Limb (tissue), 2 donors: Measurements from ENCODE around the gene SLC31A1.

Experiments
- DNase-seq, 2 donors: peaks; one replicate each; pipeline ENCODE4 v3.0.0-alpha.2; 2016; ENCODE audit errors: extremely low spot score in 2 of 2

SLC31A1 gene

DNA sequence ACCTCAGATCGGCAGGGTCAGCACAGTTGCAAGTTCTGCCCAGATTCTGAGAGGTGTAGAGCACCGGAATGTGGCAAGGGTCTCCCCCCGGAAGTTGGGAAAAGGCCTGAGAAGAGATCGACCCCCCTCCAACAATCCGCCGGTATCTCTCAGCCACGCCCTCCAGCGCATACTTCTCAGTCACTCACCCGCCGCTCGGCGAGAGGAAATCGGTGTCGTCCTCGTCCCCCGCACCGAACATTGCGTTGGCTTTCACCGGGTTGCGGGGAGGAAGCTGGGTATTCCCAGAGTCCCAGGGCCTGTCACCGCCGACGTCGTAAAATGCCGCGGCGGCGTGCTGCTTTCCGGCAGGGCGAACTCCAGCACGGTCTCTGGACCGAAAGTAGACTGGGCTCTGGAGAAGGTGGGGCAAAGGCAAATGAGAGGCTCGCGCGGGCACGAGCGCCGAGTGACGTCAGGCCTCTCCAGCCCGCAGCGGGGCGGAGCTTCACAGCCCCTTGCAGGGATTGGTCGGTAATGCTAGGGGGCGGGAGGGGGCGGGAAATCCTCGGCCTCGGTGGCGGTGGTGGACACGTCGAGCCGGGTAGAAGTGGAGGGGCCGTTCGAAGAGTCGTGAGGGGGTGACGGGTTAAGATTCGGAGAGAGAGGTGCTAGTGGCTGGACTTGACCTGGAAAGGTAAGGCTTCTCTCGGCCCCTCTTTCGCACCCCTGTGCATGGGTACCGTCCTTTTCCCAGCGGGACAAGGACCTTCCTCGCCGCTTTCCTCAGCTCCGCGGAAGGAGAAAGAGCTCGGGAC is at the start of gene SLC31A1, which contains the start of gene FKBP15:
SLC31A1 (plus strand) TSS at position 542 of the 797 bp plus-strand sequence. CDS start 34,605 bp downstream, outside the sequence.
FKBP15 (minus strand) TSS at position 275 of the 797 bp plus-strand sequence; CDS start at position 241, 34 bp downstream.
- DNase-seq, result peak; percentile 98 to 99

DNA sequence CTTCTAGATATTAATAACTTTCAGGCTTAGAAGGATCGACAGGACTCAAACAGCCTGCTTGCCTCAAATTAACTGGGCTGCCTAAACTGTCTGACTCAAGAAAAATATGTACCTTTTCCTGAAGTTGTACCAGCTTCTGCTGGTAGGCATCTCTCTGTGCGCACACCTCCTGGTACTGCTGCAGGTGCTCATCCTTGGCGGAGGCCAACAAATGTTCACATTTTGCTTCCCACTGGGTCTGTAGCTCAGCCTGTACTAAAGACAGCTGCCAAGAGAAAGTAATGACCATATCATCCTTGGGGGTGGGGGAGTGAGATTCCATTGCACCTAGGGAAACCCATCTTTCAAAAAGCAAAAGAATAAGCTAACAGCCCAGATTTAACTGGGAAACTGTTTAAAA is 48.0 kb upstream of the SLC31A1 start:
- no peak for DNase-seq

DNA sequence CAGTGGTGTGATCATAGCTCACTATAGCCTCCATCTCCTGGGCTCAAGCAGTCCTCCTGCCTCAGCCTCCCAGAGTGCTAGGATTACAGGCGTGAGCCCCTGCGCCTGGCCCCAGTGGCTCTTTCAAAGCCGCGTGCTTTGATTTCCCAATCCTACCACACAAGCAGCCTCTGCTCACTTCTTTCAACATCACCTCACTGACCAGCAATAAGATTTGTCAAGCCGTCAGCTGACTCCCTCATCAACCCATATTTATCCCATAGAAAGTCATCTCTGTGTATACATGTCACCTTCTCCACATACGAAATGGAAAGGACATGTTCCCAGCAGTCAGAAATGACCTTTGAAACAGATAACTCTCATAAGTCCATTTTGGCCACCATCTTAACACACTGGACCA is 44.5 kb upstream of the SLC31A1 start:
- no peak for DNase-seq

DNA sequence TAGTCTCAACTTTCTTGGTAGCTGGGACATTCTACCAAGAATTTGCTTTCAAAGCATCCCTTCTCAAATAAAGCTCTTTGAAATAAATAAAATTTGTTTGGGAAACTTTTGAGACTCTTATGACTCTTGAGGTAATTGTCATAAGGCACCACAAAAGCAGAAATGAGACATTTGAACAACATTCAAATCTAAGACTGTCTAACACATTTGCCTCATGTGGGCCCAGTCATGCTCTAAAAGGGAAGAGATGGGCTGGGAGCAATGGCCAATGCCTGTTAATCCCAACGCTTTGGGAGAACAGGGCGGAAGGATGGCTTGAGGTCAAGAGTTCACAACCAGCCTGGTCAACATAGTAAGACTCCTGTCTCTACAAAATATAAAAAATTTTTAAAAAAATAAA is 44.1 kb upstream of the SLC31A1 start:
- DNase-seq, result no peak

DNA sequence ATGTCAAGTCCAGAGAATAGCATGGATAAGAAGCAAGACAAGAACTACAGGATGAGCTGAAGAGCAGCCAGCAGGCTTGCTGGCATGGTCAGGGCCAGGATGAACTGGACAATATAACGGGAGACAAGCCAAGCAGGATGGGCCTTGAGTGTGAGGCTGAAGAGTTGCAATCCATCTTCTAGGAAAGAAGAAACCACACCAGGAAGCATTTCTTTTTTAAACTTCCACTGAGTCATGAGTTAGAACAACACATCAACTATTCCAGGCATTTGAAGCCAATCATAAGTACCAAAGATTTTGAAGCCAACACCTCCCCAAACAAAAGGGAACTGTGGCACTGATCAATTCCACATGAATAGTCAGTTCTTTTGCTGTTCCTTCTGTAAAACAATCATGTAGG is 43.3 kb upstream of the SLC31A1 start:
- no peak for DNase-seq

DNA sequence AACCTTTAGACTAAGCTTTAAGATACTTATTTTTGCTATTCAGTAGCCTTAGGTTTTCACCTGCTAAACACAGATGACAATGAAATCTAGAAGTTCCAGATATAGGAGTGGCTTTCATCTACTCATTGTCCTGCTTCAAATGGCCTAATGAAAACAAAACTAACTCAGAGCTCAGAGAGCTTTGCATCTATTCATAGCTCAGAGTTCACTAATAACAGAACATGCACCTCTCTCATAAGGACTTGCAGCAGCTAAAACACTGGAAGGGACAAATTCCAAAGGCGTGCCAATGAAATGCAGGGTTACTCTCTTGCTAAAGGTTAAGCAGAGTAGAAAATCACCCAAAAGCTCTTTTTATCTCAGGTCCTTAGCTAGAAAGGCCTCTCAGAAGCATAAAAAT is 41.5 kb upstream of the SLC31A1 start:
- no peak for DNase-seq

DNA sequence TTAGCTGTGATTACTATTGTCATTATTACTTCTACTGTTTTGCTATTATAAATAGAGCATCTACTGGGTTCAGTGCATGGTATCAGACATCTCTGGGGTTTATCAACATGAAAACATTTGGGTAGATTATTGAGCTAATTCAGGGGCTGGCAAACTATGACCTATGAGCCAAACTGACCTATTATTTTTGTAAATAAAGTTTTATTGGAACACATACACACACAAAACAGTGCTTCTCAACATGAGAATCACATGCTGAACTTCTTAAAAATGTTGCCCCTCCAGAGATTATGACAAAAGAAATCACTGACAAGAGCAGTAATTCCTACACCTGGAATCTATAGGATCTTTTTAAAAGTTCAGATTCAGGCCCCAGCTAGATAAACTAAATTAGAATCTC is 40.2 kb upstream of the SLC31A1 start:
- DNase-seq, result no peak

DNA sequence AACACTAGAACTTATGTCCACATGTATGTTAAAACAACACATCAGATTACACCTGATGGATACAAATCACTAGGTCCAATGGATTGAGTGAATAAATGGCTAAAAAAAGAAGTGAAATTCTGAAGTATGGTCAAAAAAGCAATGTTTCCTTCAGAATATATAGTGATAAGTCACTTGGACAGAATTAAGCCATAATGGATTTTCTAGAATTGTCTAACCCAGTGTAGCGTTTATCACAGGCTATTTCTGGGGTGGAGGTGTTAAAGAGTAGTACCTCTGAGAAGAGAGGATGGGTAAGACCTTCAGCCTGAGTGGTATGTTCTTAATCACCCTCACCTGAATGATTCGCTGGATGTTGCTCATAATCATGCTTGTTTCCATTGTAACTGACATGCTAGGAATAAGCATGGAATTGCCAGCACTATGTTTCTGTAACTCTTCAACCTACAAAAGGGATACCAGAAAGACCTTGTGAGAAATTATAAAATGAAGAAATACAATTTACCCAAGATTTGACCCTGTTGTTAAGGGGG is 37.3 kb upstream of the SLC31A1 start:
- no peak for DNase-seq

DNA sequence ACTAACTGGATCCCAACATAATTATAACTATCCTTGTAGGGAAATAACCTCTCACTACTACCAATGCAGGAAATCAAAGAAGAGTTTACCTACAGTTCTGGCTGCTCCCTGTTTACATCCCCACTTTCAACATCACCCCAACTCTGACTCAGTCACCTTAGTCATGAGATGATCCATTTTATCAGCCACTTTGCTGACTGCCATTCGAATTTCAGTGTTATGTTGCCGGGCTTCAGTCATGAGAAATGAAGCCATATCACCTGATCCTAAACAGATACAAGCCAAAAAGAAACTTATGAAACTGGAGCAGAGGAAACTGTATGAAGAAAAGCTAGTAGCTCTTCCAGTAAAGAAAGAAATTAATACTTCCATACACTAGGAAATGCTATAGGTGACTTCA is 36.8 kb upstream of the SLC31A1 start:
- no peak for DNase-seq

DNA sequence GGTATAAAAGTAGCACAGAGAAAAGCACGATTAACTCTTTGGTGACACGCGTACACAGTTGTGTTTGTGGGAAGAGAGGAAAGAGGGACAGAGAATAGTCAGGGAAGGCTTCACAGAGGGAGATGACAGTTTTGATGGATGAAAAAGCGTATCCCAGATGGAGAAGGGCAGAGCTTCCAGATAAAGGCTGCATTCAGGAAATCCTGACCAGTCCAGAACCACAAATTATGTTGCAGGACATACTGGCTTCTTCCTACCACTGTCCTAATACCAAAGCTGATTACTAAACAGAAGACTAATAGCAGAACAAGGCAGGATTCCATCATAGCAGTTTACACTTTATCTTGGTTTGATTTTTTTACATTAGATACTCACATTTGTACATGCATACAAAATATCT is 36.1 kb upstream of the SLC31A1 start:
- DNase-seq, result no peak

DNA sequence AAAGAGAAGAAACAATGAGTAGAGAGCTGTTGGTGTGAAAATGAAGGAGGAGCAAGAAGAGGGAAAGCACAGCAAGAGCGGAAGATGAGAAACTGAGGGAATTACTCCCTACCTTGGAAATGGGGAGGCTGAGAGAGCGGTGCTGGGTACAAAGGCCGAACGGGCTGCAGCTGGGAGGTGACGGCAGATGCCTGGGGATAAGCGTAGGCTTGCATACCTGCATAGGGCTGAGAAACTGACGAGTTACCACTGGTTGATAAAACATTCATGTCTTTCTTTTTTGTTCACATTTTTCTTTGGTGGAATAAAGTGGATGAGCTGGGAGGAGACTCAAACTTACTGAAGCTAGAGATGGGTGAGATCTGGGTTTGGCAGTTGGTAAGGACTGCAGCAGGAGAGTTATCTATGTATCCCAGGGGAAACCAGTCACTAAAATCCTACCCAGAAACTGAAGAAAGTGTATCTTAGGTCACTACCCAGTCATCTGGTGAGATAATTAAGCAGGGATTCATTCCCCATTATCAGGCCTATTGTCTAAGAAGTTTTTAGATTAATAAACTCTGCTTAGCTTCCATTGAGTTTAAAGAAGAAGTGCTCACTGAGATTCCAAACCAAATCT is 35.1 kb upstream of the SLC31A1 start:
- no peak for DNase-seq

DNA sequence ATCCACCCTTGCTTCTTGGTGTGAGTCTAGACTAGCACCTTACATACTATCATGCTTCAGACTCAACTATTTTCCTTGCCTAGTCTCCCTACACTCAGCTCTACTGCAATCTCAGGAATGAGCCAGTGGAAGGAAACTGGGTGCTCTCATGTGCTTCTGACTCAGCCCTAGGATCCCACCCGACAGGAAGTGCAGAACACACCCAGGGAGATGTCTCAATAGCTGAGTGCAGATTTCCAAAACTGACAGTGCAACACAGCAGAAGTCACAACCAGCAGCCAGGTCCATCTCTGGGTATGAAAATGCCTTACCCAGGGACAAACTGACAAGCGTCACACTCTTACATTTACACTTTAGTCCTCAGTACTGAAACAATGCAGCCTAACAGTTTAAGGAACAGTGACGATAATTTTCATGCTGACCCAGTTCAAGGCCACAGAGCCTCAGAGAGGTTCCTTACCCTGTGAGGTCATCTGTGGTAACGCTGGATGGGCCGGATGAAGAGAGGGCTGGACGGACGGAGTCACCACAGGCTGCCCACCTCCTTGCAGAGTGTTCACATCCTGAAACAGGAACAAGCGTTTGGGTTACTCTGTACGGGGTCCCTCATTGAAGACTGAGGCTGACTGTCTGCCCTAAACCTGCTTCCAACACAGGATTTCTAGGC is 33.3 kb upstream of the SLC31A1 start:
- DNase-seq, result no peak

DNA sequence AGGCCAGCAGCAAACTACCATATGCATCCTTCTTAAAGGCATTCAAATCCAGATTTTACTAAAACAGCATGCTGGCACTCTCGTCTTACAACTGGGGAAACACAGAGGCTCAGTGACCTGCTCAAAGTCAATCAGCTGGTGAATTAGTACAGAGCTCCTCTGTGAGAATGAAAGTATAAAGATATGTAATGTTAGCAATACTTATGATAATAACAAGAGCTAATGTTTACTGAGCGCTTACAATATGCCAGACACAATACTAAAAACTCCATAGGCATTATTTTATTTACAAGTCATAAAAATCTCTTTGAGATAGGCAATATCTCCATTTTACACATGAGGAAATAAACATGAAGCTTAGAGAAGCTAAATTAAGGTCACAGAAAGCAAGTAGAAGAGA is 28.9 kb upstream of the SLC31A1 start:
- no peak for DNase-seq

DNA sequence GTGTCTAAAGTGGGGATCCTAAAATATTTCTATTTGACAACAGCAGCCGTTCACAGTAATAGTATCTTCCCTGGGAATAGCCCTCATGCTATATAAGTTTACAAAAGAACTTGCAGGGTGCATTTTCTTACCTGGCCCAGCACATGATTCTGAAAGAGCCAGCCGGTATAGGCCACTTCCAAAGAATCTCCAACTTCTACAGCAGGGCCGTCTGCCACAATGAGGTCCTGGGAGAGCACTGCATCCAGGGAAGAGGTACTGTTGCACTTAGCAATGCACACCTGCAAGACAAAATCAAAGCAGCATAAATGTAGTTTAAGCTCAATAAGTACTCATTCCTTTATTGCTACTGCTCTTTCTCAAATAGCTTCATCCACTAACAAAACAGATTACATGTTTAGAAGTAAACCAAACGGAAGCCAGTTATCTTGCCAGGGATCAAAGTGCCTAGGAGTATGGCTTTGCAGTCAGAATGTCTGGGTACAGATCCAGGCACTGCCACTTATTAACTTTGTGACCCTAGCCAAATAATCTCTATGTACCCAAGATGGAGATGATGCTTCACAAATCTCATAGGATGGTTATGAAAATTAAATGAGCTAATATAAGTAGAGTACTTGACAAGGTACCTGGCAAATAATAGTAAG is 21.5 kb upstream of the SLC31A1 start:
- DNase-seq, result no peak

DNA sequence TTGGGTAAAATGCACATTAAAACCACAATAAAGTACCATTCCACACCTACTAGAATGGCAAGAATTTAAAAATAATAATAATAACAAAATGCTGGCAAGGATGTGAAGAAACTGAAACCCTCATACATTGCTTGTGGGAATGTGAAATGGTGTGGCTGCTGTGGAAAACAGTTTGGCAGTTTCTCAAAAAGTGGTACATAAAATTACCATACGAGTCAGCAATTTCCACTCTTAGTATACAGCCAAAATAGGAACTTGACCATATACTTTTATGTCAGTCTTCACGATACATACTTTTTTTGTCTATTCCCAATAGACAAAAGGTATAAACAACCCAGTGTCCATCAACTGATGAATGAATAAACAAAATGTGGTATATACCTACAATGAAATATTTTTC is 15.9 kb upstream of the SLC31A1 start:
- DNase-seq, result no peak

DNA sequence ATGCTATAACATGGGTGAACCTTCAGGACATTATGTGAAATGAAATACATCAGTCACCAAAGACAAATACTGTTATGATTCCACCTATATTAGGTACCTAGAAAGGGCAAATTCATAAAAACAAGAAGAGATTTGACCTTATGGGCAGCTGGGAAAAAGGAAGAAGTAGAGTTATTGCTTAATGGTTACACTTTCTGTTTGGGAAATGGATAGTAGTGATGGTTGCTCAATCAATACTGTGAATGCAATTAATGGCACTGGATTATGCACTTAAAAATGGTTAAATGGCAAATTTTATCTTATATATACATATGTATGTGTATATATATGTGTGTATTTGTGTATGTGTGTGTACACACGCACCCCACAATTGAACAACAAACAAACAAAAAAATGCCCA is 15.5 kb upstream of the SLC31A1 start:
- DNase-seq, result no peak

DNA sequence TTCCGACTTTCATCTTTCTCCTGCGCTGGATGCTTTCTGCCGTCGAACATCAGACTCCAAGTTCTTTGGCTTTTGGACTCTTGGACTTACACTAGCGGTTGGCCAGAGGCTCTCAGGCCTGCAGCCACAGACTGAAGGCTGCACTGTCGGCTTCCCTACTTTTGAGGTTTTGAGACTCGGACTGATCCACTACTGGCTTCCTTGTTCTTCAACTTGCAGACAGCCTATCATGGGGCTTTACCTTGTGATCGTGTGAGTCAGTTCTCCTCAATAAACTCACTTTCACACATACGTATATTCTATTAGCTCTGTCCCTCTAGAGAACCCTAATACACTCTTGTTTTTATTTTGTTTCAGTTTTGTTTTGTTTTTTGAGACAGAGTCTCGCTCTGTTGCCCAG is 10.5 kb upstream of the SLC31A1 start:
- DNase-seq, result no peak

DNA sequence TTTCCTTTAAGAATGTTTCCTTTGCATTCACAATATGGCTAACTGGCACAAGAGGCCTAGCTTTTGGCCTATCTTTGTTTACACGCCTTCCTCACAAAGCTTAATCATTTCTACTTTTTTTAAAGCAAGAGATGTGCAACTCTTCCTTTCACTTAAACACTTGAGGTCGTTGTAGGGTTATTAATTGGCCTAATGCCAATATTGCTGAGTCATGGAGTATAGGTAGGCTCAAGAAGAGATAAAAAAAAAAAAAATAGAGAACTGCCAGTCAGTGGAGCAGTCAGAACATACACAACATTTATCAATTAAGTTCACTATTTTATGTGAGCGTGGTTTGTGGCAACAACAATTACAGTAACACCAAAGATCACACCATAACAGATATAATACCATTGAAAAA is 6.2 kb upstream of the SLC31A1 start:
- no peak for DNase-seq

DNA sequence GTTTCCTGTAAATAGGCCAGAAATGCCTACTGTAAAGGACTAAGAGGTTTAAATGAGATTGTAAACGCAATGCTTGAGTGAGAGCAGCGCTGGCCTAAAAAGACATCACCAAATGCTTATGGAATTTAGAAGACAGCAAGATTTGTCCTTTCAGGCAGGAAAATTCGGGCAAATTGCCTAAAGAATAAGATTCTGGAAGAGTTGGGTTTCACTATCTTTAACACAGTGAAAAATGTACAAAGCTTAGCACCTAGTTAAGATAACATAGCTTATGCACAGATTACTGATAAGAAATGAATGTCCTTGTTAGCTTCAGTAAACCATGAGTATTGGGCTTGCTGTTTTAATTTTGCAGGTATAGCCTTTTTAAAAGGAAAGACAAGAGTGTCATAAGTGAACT is 4.9 kb upstream of the SLC31A1 start:
- DNase-seq, result no peak

DNA sequence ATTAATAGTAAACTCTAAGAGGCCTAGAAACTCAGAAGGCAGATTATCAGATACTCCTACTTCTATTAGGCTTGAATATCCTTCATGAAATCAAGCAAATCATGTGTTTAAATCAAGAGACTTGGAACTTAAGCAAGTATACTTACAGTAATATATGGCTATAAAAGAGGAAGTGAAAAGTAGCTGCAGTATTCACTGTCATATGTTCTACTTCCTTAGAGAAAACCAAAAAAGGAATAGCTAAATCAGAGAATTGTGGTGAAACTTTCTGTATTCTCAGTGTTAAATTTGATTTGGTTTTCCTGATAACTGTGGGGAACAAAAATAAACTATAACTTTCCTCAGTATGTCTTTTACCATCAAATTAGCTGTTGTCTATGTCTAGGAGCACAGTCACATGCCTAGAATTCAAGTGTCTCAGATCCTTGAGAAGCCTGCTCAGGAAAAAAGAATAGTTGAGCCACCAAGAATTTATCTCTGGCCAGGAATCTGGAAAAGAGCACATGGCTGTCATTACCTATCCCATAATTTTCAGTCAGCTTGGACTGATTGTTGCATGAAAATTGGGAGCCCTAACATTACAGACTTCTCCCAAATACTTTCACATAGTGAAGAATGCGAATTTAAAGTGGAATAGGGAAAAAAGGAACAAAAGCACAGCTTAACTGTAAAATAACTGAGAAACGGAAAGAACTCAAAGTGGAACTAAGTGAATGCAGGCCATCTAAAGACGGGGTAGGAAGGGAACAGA is 2.0 kb upstream of the SLC31A1 start:
- no peak for DNase-seq

DNA sequence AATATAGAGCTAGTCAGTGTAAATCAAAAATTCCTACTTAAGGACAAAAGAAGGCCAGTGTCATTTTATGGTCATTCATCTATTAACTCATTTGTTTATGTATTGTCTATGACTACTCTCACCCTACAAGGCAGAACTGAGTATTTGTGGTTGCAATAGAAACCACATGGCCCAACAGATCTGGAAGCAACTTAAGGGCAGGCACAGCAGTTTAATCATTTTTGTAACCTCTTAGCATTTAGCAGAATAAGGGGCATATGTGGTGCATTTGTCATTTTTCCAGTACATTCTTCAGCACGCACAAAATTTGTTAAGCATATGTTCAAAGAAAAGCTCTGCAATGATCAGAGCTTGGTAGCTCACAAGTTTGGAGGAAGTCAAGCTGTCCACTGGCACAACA is 1.4 kb upstream of the SLC31A1 start:
- no peak for DNase-seq
